Measurements from ENCODE around the gene PFN4. TPM values are rescaled to one million over a fixed set of nuclear protein-coding genes. Genes with fewer than 3 reads are reported as not detected.

The PFN4 gene
- total RNA-seq, result 2.4 TPM in 2 replicates

GRCh38 chr2:24123195-24123921 lies at the start of gene PFN4, which contains the start of gene FAM228B:
Gene PFN4, minus strand, starts transcription at chr2:24123334. Its CDS starts 799 bp downstream, at chr2:24122535.
Gene FAM228B, plus strand, starts transcription at chr2:24123469. Its CDS starts 893 bp downstream, at chr2:24124362.

GRCh38 chr2:24084386-24085199 lies 38.5 kb downstream of the PFN4 start, which contains the start of gene TP53I3:
Gene TP53I3, minus strand, starts transcription at chr2:24084834. Its CDS starts 508 bp downstream, at chr2:24084326.

GRCh38 chr2:24075915-24076848 lies 47.0 kb downstream of the PFN4 start, which contains the start of gene SF3B6:
Gene SF3B6, minus strand, starts transcription at chr2:24076326. Its CDS starts 97 bp downstream, at chr2:24076229.

Other genes with a start within 250 kb of the PFN4 start
- 13.2 and 21.6 TPM in 2 replicates for gene ATAD2B, start 196.2 kb downstream of the PFN4 start, total RNA-seq
- 11.1 and 14.5 TPM in 2 replicates for gene UBXN2A, start 182.9 kb downstream of the PFN4 start, total RNA-seq
- under 0.01 TPM in 1 of 2 replicates, not detected in the other for gene MFSD2B, start 113.2 kb downstream of the PFN4 start, total RNA-seq
- 5.1 and 9.1 TPM in 2 replicates for gene WDCP, start 75.9 kb downstream of the PFN4 start, total RNA-seq
- 17.5 and 41.6 TPM in 2 replicates for gene FKBP1B, start 73.6 kb downstream of the PFN4 start, total RNA-seq
- gene SF3B6, start 47.0 kb downstream of the PFN4 start, total RNA-seq, result 102 and 156 TPM in 2 replicates
- gene TP53I3, start 38.5 kb downstream of the PFN4 start, total RNA-seq, result 171 and 188 TPM in 2 replicates
- 5.1 and 13.7 TPM in 2 replicates for gene FAM228B, start 135 bp upstream of the PFN4 start, total RNA-seq
- gene FAM228A, start 51.7 kb upstream of the PFN4 start, total RNA-seq, result 1.6 and 3.9 TPM in 2 replicates
- gene ITSN2, start 237.2 kb upstream of the PFN4 start, total RNA-seq, result 15.3 and 21.8 TPM in 2 replicates